ENCODE measurements around the gene KRTAP5-5. TPM values are rescaled to one million over a fixed set of nuclear protein-coding genes. Genes with fewer than 3 reads are reported as not detected.

KRTAP5-5 gene
- total RNA-seq, 1 experiment from 2014 or later: not detected

- H3K27ac Mint-ChIP-seq: no peak overlapping the region
- Histone ChIP-seq H2BK12ac (ENCODE audit: insufficient read length, low read depth, low read length) (no peak overlapping the region), H4K5ac (ENCODE audit: insufficient read length, low read depth, low read length) (no peak overlapping the region), H3K79me2 (ENCODE audit: insufficient read depth, low read length) (no peaks in the 10 kb centered on the region), H2BK20ac (ENCODE audit: low read depth, low read length, poor library complexity, severe bottlenecking) (no peak overlapping the region), H4K20me1 (ENCODE audit: control insufficient read depth, insufficient read depth, insufficient read length) (no peaks in the 10 kb centered on the region), H3K4me2 (ENCODE audit: insufficient read depth, insufficient read length, low read length) (no peak overlapping the region), H3K23me2 (ENCODE audit: insufficient read length, low read depth, low read length, poor library complexity, severe bottlenecking) (no peaks in the 10 kb centered on the region), H2AK5ac (ENCODE audit: insufficient read length, low read length) (no peak overlapping the region), H3K27ac (ENCODE audit: insufficient read length, low read depth, low read length) (no peak overlapping the region), H3K27me3 (ENCODE audit: insufficient read depth, low read length) (no peaks in the 10 kb centered on the region), H3K14ac (ENCODE audit: insufficient read depth, low read length) (no peak overlapping the region), H4K8ac (replicated peaks; ENCODE audit: insufficient read length, low read depth, low read length) (no peak overlapping the region), H3K4ac (ENCODE audit: low read depth, low read length) (no peak overlapping the region), H3K56ac (ENCODE audit: insufficient read length, low read depth, low read length) (no peak overlapping the region), H3T11ph (ENCODE audit: low read length) (no peak overlapping the region), H4K91ac (ENCODE audit: insufficient read length, low read depth, low read length) (no peak overlapping the region), H3K23ac (ENCODE audit: insufficient read length, low read depth, low read length) (no peak overlapping the region), H3K18ac (ENCODE audit: insufficient read length, low read depth, low read length) (no peak overlapping the region), H2BK5ac (ENCODE audit: insufficient read length, low read length) (no peak overlapping the region), H2BK120ac (ENCODE audit: low read depth, low read length, poor library complexity, severe bottlenecking) (no peak overlapping the region), H3K9me3 (ENCODE audit: control insufficient read depth, low read depth, low read length) (no peaks in the 10 kb centered on the region), H3K4me1 (ENCODE audit: insufficient read depth, low read length) (no peaks in the 10 kb centered on the region), H3K79me1 (ENCODE audit: insufficient read depth, low read depth, low read length, poor library complexity, severe bottlenecking) (no peaks in the 10 kb centered on the region), H3K9ac (ENCODE audit: extremely low read depth, insufficient read length, low read length) (no peak overlapping the region), H2BK15ac (ENCODE audit: low read depth, low read length) (no peak overlapping the region), H2AFZ (ENCODE audit: low read length) (no peak overlapping the region)
- WGBS (ENCODE audit: extremely low coverage, insufficient read length, low lambda C conversion rate): no CpG with 5 or more reads among the region's 11 CpGs
- TF ChIP-seq CTCF (conservative IDR thresholded peaks at IDR 0.05): no peak
- H3K36me3 Mint-ChIP-seq (ENCODE audit: insufficient read depth in 1 of 3, low read depth in 3 of 3): peaks cover 4 to 8% (median 4%) of the 10 kb centered on the region in 3 experiments; a peak in 6 of 7 replicates
- peaks cover 13 to 19% of the 10 kb centered on the region in 2 experiments for H3K9me3 Mint-ChIP-seq
- peaks cover 15 to 22% of the 10 kb centered on the region in 2 experiments for H3K4me1 Mint-ChIP-seq
- peaks cover 43% of the 10 kb centered on the region for H3K27me3 Mint-ChIP-seq (ENCODE audit: low read depth)
- H3K4me3 Mint-ChIP-seq: no peak overlapping the region
- DNase-seq: no peak
Measured at GRCh38 chr11:1604181-1604580, 25.4 kb upstream of the KRTAP5-5 start.
